GM23248 (cell line): ENCODE results near the gene HMG20A. TPM values are rescaled to one million over a fixed set of nuclear protein-coding genes. Genes with fewer than 3 reads are reported as not detected.

Experiments used
- DNase-seq: peaks from one replicate; pipeline ENCODE4 v3.0.0-alpha.2; 2015
- H2AFZ ChIP-seq: fragments of 200-600 bp; sonication (generic); 2 replicates; pipeline ENCODE4 v1.6.1; 2016; ENCODE audit warnings: antibody characterized with exemption
- H3F3A ChIP-seq: fragments of 200-600 bp; sonication (generic); 2 replicates; pipeline ENCODE4 v1.6.1; 2016; ENCODE audit warnings: mild to moderate bottlenecking, antibody characterized with exemption, mixed run types; ENCODE audit not compliant: insufficient read depth
- H3K27ac ChIP-seq: fragments of 200-600 bp; sonication (generic); 2 replicates; pipeline ENCODE4 v1.5.1; 2016; ENCODE audit warnings: mild to moderate bottlenecking
- H3K27me3 ChIP-seq: fragments of 200-600 bp; sonication (generic); replicated peaks from 2 replicates; pipeline ENCODE4 v1.6.1; 2016; ENCODE audit warnings: mild to moderate bottlenecking; ENCODE audit not compliant: insufficient read depth
- H3K36me3 ChIP-seq: fragments of 200-600 bp; sonication (generic); 2 replicates; pipeline ENCODE4 v1.6.1; 2016; ENCODE audit warnings: low read depth, mild to moderate bottlenecking
- H3K4me1 ChIP-seq: fragments of 200-600 bp; sonication (generic); 2 replicates; pipeline ENCODE4 v1.6.1; 2016; ENCODE audit warnings: mild to moderate bottlenecking; ENCODE audit not compliant: insufficient read depth
- H3K4me2 ChIP-seq: fragments of 200-600 bp; sonication (generic); one replicate; pipeline ENCODE4 v1.6.1; 2016; ENCODE audit warnings: mild to moderate bottlenecking; ENCODE audit not compliant: unreplicated experiment
- H3K4me3 ChIP-seq: fragments of 200-600 bp; sonication (generic); 2 replicates; pipeline ENCODE4 v1.5.1; 2016; ENCODE audit warnings: mild to moderate bottlenecking
- H3K79me2 ChIP-seq: fragments of 200-600 bp; sonication (generic); 2 replicates; pipeline ENCODE4 v1.6.1; 2016; ENCODE audit warnings: mild to moderate bottlenecking; ENCODE audit not compliant: insufficient read depth
- H3K9ac ChIP-seq: fragments of 200-600 bp; sonication (generic); 2 replicates; pipeline ENCODE4 v1.6.1; 2016; ENCODE audit warnings: mild to moderate bottlenecking
- H3K9me2 ChIP-seq: fragments of 200-600 bp; sonication (generic); 2 replicates; pipeline ENCODE4 v1.6.1; 2016; ENCODE audit warnings: mixed run types, mild to moderate bottlenecking, moderate library complexity; ENCODE audit not compliant: insufficient read depth
- H3K9me3 ChIP-seq: fragments of 200-600 bp; sonication (generic); one replicate; pipeline ENCODE4 v1.6.1; 2017; ENCODE audit warnings: low read depth
- H4K20me1 ChIP-seq: fragments of 200-600 bp; sonication (generic); 2 replicates; pipeline ENCODE4 v1.6.0; 2016; ENCODE audit not compliant: insufficient read depth
- EZH2 ChIP-seq: fragments of 200-600 bp; sonication (generic); IDR thresholded peaks from 2 replicates; pipeline ENCODE4 v1.6.1; 2018; ENCODE audit warnings: antibody characterized with exemption, mild to moderate bottlenecking; ENCODE audit not compliant: insufficient read depth, poor library complexity, severe bottlenecking
- EZH2phosphoT487 ChIP-seq: fragments of 200-600 bp; sonication (generic); IDR thresholded peaks from 2 replicates; pipeline ENCODE4 v1.6.1; 2018; ENCODE audit warnings: antibody characterized with exemption, moderate library complexity, mild to moderate bottlenecking, low read depth; ENCODE audit not compliant: insufficient read depth
- WGBS, 2 experiments: methylation state at CpG; one replicate each; pipeline ENCODE4 v1.1.6; 2015 to 2017; ENCODE audit warnings: low lambda C conversion rate in 2 of 2, low coverage in 1 of 2; ENCODE audit errors: missing lambda C conversion rate in 2 of 2; 5-methylcytosine and 5-hydroxymethylcytosine counted together
- in situ Hi-C: fragments of 300-500 bp; cut with MboI; formaldehyde crosslinking; loops from 2 replicates; pipeline ENCODE4 v1.15.0; 2020
- polyA plus RNA-seq: library from polyadenylated mRNA; unstranded; fragments of >200 nt; fragmentation: Nextera tagmentation; extraction: Ambion mirVana; gene quantifications from 2 replicates; pipeline ENCODE4 v1.2.1, GENCODE V29; 2016
- total RNA-seq: library from RNA; depleted of rRNA; stranded (reverse); fragments of >200 nt; shearing (Covaris generic); gene quantifications from 2 replicates; pipeline ENCODE4 v1.2.3, GENCODE V29; 2014

HMG20A gene
- total and polyA plus RNA-seq, 2 experiments from 2014 or later = 15.1 to 25.1 TPM

DNA sequence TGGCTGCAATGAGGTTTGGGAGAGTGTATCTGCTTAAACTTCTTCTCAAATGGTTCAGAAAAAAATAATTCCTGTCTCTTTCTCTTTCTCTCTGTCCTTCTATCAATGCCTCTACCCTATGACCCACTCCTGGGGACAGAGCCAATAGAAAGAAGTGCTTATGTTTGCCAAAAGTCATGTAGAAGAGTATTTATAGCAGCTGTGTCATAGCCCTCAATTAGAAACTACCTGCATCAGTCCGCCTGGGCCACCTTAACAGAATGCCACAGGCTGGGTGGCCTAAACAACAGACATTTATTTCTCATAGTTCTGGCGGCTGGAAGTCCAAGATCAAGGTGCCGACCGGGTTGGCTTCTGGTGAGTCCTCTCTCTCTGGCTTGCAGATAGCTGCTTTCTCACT is 92.5 kb downstream of the HMG20A start:
- Histone ChIP-seq H3K79me2 (no peaks in the 10 kb centered on the region), H3K4me2 (no peak overlapping the region), H3K27me3 (no peaks in the 10 kb centered on the region), H2AFZ (no peak overlapping the region), H3K36me3 (no peaks in the 10 kb centered on the region), H3K9me3 (no peaks in the 10 kb centered on the region), H3K27ac (no peak overlapping the region), H4K20me1 (no peaks in the 10 kb centered on the region), H3K4me1 (0 out of 2 replicates have a peak, but pooled peaks cover 7% of the 10 kb centered on the region), H3F3A (no peaks in the 10 kb centered on the region), H3K9me2 (no peaks in the 10 kb centered on the region; the same call in 1 of the 2 replicates), H3K9ac (no peak overlapping the region), H3K4me3 (no peak overlapping the region)
- WGBS, 2 experiments = 79 to 90% methylated on average over 4 of the region's 4 CpGs
- DNase-seq = no peak
- in situ Hi-C loops = no loop called here
- TF ChIP-seq EZH2phosphoT487 (no peak), EZH2 (no peak)

DNA sequence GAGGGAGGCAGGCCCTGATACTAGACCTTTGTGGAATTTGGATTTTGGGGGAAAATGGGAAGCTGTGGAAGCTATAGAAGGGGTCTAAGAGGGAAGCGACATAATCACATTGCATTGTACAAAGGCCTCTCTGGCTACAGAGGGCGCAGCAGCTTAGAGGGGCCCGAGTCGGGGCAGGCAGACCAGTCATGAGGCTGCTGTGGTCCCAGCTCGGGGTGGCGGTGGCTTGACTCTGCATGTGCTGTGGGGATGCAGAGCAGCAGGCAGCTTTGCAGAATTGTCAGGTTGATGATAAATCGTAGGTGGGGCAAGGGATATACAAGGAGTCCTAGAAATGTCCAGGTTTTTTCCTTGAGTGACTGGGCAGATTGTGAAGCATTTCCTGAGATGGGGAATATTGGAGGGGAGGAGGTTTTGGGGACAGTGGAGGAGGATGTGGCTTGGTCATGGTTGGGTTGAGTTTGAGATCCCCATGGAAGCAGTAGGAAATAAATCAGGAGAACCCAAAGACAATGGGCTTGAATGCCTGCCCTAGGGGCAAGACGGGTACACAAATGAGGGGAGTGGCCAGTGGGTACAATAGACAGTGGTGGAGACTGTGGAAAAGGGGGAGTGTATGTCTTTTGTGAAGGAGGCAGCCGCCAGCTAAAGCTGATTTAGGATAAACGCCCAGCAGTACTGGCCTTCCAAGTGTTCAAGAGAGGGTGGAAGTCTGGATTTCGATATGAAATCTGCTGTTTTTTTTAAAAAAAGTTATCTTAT is 94.1 kb downstream of the HMG20A start:
- Histone ChIP-seq H3F3A (no peaks in the 10 kb centered on the region), H3K36me3 (no peaks in the 10 kb centered on the region), H3K27me3 (no peaks in the 10 kb centered on the region), H3K4me1 (no peaks in the 10 kb centered on the region), H2AFZ (no peak overlapping the region), H3K9me2 (no peaks in the 10 kb centered on the region; the same call in 1 of the 2 replicates), H3K4me3 (no peak overlapping the region), H3K9ac (no peak overlapping the region), H3K79me2 (no peaks in the 10 kb centered on the region), H3K4me2 (no peak overlapping the region), H3K27ac (no peak overlapping the region), H4K20me1 (no peaks in the 10 kb centered on the region), H3K9me3 (no peaks in the 10 kb centered on the region)
- no peak for DNase-seq
- TF ChIP-seq EZH2phosphoT487 = no peak
- TF ChIP-seq EZH2 = no peak
- WGBS, 2 experiments = 75 to 79% methylated on average over 11 of the region's 11 CpGs
- in situ Hi-C loops = no loop called here

DNA sequence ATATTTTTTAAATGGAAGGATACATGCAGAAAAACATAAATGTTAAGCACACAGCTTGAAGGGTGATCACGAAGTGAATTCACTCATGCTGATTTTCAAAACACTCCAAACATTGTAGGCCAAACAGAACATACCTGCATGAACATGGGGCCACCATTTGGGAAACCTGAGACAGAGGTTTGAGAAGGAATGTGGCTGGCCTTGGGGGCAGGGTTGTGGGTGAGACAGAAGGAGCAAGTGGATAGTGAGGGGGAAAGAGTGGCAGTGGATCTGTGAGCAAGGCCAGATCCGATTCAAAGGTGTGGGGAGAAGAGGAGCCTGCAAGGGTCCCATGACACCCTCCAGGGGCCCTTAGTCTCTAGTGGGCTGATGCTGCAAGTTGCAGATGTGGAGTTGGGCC is 94.9 kb downstream of the HMG20A start:
- 90 to 96% methylated on average over 2 of the region's 2 CpGs for WGBS, 2 experiments
- Histone ChIP-seq H3K27ac (no peak overlapping the region), H3K27me3 (no peaks in the 10 kb centered on the region), H3K79me2 (no peaks in the 10 kb centered on the region), H3K4me1 (no peaks in the 10 kb centered on the region), H3K9ac (no peak overlapping the region), H3K9me3 (no peaks in the 10 kb centered on the region), H4K20me1 (no peaks in the 10 kb centered on the region), H3K4me2 (no peak overlapping the region), H3F3A (no peaks in the 10 kb centered on the region), H3K36me3 (no peaks in the 10 kb centered on the region), H3K4me3 (no peak overlapping the region), H3K9me2 (no peaks in the 10 kb centered on the region; the same call in 1 of the 2 replicates), H2AFZ (no peak overlapping the region)
- no peak for TF ChIP-seq EZH2
- no peak for TF ChIP-seq EZH2phosphoT487
- in situ Hi-C loops = no loop called here
- DNase-seq = no peak

DNA sequence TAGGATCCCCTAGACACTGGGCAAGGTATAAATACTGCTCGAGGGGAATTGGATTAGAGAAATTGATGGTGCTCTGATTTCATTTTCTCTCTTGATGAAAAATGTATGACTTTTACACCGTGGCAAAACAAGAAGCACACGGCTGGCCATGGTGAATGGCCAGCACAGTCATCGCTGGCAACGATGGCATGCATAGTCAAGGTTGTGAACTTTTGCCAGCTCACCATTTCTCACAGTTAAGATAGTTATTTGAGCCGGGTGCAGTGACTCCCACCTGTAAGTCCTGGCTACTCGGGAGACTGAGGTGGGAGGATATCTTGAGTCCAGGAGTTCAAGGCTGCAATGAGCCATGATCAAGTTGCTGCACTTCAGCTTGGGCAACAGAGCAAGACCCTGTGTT is 95.4 kb downstream of the HMG20A start:
- TF ChIP-seq EZH2phosphoT487 = no peak
- TF ChIP-seq EZH2 = no peak
- no peaks in the 10 kb centered on the region for H3K9me3 ChIP-seq
- H4K20me1 ChIP-seq = no peaks in the 10 kb centered on the region
- DNase-seq = peak; percentile 63
- H3K4me2 ChIP-seq = no peak overlapping the region
- no peak overlapping the region for H3K9ac ChIP-seq
- no peaks in the 10 kb centered on the region; the same call in 1 of the 2 replicates for H3K9me2 ChIP-seq
- WGBS, 2 experiments = 61 to 62% methylated on average over 7 of the region's 7 CpGs
- no peaks in the 10 kb centered on the region for H3K27me3 ChIP-seq
- H3K36me3 ChIP-seq = no peaks in the 10 kb centered on the region
- no peak overlapping the region for H2AFZ ChIP-seq
- H3F3A ChIP-seq = no peaks in the 10 kb centered on the region
- in situ Hi-C loops = no loop called here
- no peak overlapping the region for H3K4me3 ChIP-seq
- no peaks in the 10 kb centered on the region for H3K79me2 ChIP-seq
- no peak overlapping the region for H3K27ac ChIP-seq
- H3K4me1 ChIP-seq = no peaks in the 10 kb centered on the region
